ENCODE measurements around the gene INTS15.

DNA sequence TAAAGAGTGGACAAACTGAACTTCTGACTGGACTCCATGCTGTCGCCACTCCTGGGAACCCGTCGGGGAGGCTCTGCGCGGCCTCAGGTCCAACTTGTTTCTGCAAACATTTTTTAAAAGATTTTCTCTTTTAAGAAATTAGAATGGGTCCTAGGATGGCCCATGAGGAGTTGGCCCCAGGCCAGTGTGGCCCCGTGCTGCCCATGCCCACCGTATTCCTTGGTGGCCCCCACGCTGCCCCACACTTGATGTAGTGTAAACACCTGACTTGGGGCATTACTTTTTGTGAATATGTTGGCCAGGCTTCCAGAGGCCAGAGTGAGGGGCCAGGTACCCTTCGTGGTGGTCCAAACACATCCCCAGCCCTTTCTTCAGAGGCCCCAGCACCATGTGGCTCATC lies 66.6 kb downstream of the INTS15 start:
- no peak for TF ChIP-seq EZH2 (IDR thresholded peaks at IDR 0.05; ENCODE audit: low read depth)
- TF ChIP-seq, protein P1, sequence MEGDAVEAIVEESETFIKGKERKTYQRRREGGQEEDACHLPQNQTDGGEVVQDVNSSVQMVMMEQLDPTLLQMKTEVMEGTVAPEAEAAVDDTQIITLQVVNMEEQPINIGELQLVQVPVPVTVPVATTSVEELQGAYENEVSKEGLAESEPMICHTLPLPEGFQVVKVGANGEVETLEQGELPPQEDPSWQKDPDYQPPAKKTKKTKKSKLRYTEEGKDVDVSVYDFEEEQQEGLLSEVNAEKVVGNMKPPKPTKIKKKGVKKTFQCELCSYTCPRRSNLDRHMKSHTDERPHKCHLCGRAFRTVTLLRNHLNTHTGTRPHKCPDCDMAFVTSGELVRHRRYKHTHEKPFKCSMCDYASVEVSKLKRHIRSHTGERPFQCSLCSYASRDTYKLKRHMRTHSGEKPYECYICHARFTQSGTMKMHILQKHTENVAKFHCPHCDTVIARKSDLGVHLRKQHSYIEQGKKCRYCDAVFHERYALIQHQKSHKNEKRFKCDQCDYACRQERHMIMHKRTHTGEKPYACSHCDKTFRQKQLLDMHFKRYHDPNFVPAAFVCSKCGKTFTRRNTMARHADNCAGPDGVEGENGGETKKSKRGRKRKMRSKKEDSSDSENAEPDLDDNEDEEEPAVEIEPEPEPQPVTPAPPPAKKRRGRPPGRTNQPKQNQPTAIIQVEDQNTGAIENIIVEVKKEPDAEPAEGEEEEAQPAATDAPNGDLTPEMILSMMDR (conservative IDR thresholded peaks at IDR 0.05): no peak
